CD4-positive, alpha-beta T cell treated with Interleukin-2 at 100 ng/mL for 4 hours (primary cell): ENCODE data around the gene ANKRD33B.
"Not testable (repeated sequence)": the region's sequence is repeated elsewhere in the genome, so short reads cannot be mapped to it uniquely, and the experiment has no call there.

Source experiments
- DNase-seq: peaks from one replicate; pipeline ENCODE4 v3.0.0-alpha.2; 2020; ENCODE audit warnings: low spot score

The ANKRD33B gene

GRCh38 chr5:10595293-10595671 is 31.4 kb downstream of the ANKRD33B start:
- no peak for DNase-seq

- peak; percentile 50 for DNase-seq
Measured at GRCh38 chr5:10595672-10596309, 31.9 kb downstream of the ANKRD33B start.

- no peak for DNase-seq
Measured at GRCh38 chr5:10596310-10596703, 32.4 kb downstream of the ANKRD33B start.

GRCh38 chr5:10596886-10597451 is 33.1 kb downstream of the ANKRD33B start:
- DNase-seq, result no peak

- DNase-seq, result no peak
Measured at GRCh38 chr5:10599113-10599512, 35.2 kb downstream of the ANKRD33B start.

- DNase-seq, result no peak
Measured at GRCh38 chr5:10599862-10600284, 36.0 kb downstream of the ANKRD33B start.

GRCh38 chr5:10600626-10601245 is 36.9 kb downstream of the ANKRD33B start:
- no peak for DNase-seq

- DNase-seq, result no peak
Measured at GRCh38 chr5:10601246-10602030, 37.6 kb downstream of the ANKRD33B start.

GRCh38 chr5:10602031-10602806 is 38.3 kb downstream of the ANKRD33B start:
- no peak for DNase-seq

GRCh38 chr5:10604975-10605374 is 41.1 kb downstream of the ANKRD33B start:
- DNase-seq, result no peak

GRCh38 chr5:10606632-10607022 is 42.8 kb downstream of the ANKRD33B start:
- DNase-seq, result not testable (repeated sequence)

GRCh38 chr5:10607023-10607665 is 43.3 kb downstream of the ANKRD33B start:
- no peak for DNase-seq

- DNase-seq, result no peak
Measured at GRCh38 chr5:10607666-10608073, 43.8 kb downstream of the ANKRD33B start.

GRCh38 chr5:10608081-10608480 is 44.2 kb downstream of the ANKRD33B start:
- not testable (repeated sequence) for DNase-seq

GRCh38 chr5:10610058-10610457 is 46.2 kb downstream of the ANKRD33B start:
- DNase-seq, result no peak

- no peak for DNase-seq
Measured at GRCh38 chr5:10611290-10611689, 47.4 kb downstream of the ANKRD33B start.

- DNase-seq, result no peak
Measured at GRCh38 chr5:10612251-10612650, 48.4 kb downstream of the ANKRD33B start.

- DNase-seq, result no peak
Measured at GRCh38 chr5:10615693-10616092, 51.8 kb downstream of the ANKRD33B start.

GRCh38 chr5:10617103-10617502 is 53.2 kb downstream of the ANKRD33B start:
- no peak for DNase-seq

- no peak for DNase-seq
Measured at GRCh38 chr5:10618311-10618710, 54.4 kb downstream of the ANKRD33B start.

GRCh38 chr5:10619649-10620048 is 55.8 kb downstream of the ANKRD33B start:
- DNase-seq, result no peak

GRCh38 chr5:10620346-10620745 is 56.5 kb downstream of the ANKRD33B start:
- DNase-seq, result no peak
